K562 (cell line): ENCODE results near the gene SLC35A2. TPM values are rescaled to one million over a fixed set of nuclear protein-coding genes. Genes with fewer than 3 reads are reported as not detected.

Experiments used
- ATAC-seq: fragments of 200-7000 bp; cut with Tn5 transposase; 3 replicates; pipeline ENCODE4 v1.9.1; 2020; ENCODE audit warnings: moderate library complexity
- BruUV-seq: library from RNA; stranded (reverse); fragments of 400-500 nt; replicated peaks from 2 replicates; lab custom pipeline; 2021; lab: Mats Ljungman, UMichigan
- CTCF ChIA-PET: fragments of 300-600 bp; formaldehyde crosslinking; extraction: SDS; loops from one replicate; lab custom pipeline; 2021; ENCODE audit warnings: low intra/inter-chr PET ratio; lab: Yijun Ruan, JAX
- POLR2A ChIA-PET: fragments of 300-600, 350-650 bp; sonication (Branson Sonifier 250); formaldehyde crosslinking; extraction: SDS; loops from one replicate; lab custom pipeline; 2021; ENCODE audit warnings: antibody characterized with exemption, inconsistent platforms; lab: Yijun Ruan, JAX
- DNase-seq, 4 experiments: peaks; one replicate each; pipeline versions ENCODE4 v3.0.0 to v3.0.0-alpha.2; 2011 to 2018; ENCODE audit warnings: low spot score in 3 of 4, mixed read lengths in 3 of 4; ENCODE audit errors: extremely low read depth in 1 of 4
- FAIRE-seq: peaks from 2 replicates; lab custom pipeline; 2011; peaks lifted over from hg19 to GRCh38; lab: Jason Lieb, UNC
- H2AFZ ChIP-seq: 2 replicates; pipeline ENCODE4 v1.6.0; 2011; ENCODE audit warnings: low read depth, low read length, control low read depth, inconsistent platforms
- H3K27ac ChIP-seq: fragments of 200-600 bp; 3 replicates; pipeline ENCODE4 v1.8.0; 2011; ENCODE audit warnings: low read depth, mild to moderate bottlenecking, control low read depth, inconsistent platforms, low read length, moderate library complexity, mixed read lengths; ENCODE audit errors: extremely low read depth
- H3K27me3 ChIP-seq, 2 experiments: fragments of 300-600 bp in 1 of 2; 2 replicates in 1 of 2; 3 replicates in 1 of 2; pipeline versions ENCODE4 v1.6.0 to v1.8.0; 2011; ENCODE audit warnings: inconsistent platforms in 2 of 2, low read length in 2 of 2, mild to moderate bottlenecking in 1 of 2, mixed read lengths in 1 of 2, moderate library complexity in 1 of 2; ENCODE audit not compliant: control insufficient read depth in 2 of 2, insufficient read depth in 2 of 2
- H3K36me3 ChIP-seq: fragments of 300-600 bp; 3 replicates; pipeline ENCODE4 v1.8.0; 2011; ENCODE audit warnings: mild to moderate bottlenecking, low read length, inconsistent platforms; ENCODE audit not compliant: control insufficient read depth, insufficient read depth
- H3K4me1 ChIP-seq, 2 experiments: fragments of 200-600 bp in 1 of 2; replicated peaks in 1 of 2; 2 replicates in 1 of 2; 3 replicates in 1 of 2; pipeline versions ENCODE4 v1.5.1 to v1.8.0; 2011; ENCODE audit warnings: inconsistent platforms in 2 of 2, low read length in 2 of 2, mild to moderate bottlenecking in 1 of 2, mixed read lengths in 1 of 2, moderate library complexity in 1 of 2; ENCODE audit not compliant: control insufficient read depth in 2 of 2, insufficient read depth in 2 of 2
- H3K4me2 ChIP-seq: 2 replicates; pipeline ENCODE4 v1.6.1; 2011; ENCODE audit warnings: low read length, control low read depth, inconsistent platforms, mixed read lengths; ENCODE audit not compliant: insufficient read depth
- H3K4me3 ChIP-seq: fragments of 200-600 bp; sonication (generic), shearing (Covaris generic); 2 replicates; pipeline ENCODE4 v1.5.1; 2016; ENCODE audit warnings: control low read depth, inconsistent platforms
- H3K79me2 ChIP-seq: fragments of 200-600 bp; 3 replicates; pipeline ENCODE4 v1.8.0; 2011; ENCODE audit warnings: low read length, inconsistent platforms; ENCODE audit not compliant: control insufficient read depth, insufficient read depth
- H3K9ac ChIP-seq, 2 experiments: 2 replicates each; pipeline versions ENCODE4 v1.6.0 to v1.6.1; 2011; ENCODE audit warnings: low read depth in 2 of 2, low read length in 2 of 2, control low read depth in 1 of 2, inconsistent platforms in 1 of 2, mild to moderate bottlenecking in 1 of 2, mixed read lengths in 1 of 2; ENCODE audit not compliant: insufficient read depth in 1 of 2
- H3K9me1 ChIP-seq: one replicate; pipeline ENCODE4 v1.6.0; 2011; ENCODE audit warnings: inconsistent platforms, mild to moderate bottlenecking, low read length, moderate library complexity; ENCODE audit not compliant: control insufficient read depth, insufficient read depth
- H3K9me3 ChIP-seq: replicated peaks from 2 replicates; pipeline ENCODE4 v1.5.1; 2011; ENCODE audit warnings: low read depth, low read length, inconsistent platforms; ENCODE audit not compliant: control insufficient read depth, insufficient read depth
- H4K20me1 ChIP-seq: replicated peaks from 2 replicates; pipeline ENCODE4 v1.6.1; 2011; ENCODE audit warnings: low read length, inconsistent platforms, mixed read lengths; ENCODE audit not compliant: control insufficient read depth, insufficient read depth
- DNMT1 ChIP-seq: fragments of 450-650 bp; IDR thresholded peaks from 2 replicates; pipeline ENCODE4 v1.6.1; 2016; ENCODE audit warnings: antibody characterized with exemption, mild to moderate bottlenecking
- E2F8 ChIP-seq: fragments of 450-650 bp; IDR thresholded peaks from 2 replicates; pipeline ENCODE4 v1.7.1; 2018; ENCODE audit warnings: mild to moderate bottlenecking, low read depth; ENCODE audit not compliant: partially characterized antibody
- ETS2 ChIP-seq: IDR thresholded peaks from 2 replicates; pipeline ENCODE4 v1.6.1; 2016; ENCODE audit warnings: borderline replicate concordance, missing genetic modification characterization, mild to moderate bottlenecking, moderate library complexity, missing compliant biosample characterization; ENCODE audit not compliant: poor library complexity, severe bottlenecking
- NELFE ChIP-seq: IDR thresholded peaks from 2 replicates; pipeline ENCODE4 v1.6.1; 2011; ENCODE audit warnings: mild to moderate bottlenecking; ENCODE audit not compliant: insufficient read depth, insufficient read length
- PYGO2 ChIP-seq: fragments of 450-650 bp; IDR thresholded peaks from 2 replicates; pipeline ENCODE4 v1.6.1; 2016; ENCODE audit warnings: mild to moderate bottlenecking, missing genetic modification characterization, moderate library complexity, missing compliant biosample characterization
- ZNF175 ChIP-seq: fragments of 200-800 bp; sonication (Bioruptor generic); IDR thresholded peaks from 2 replicates; pipeline ENCODE4 v1.6.1; 2016; ENCODE audit warnings: low read depth, mild to moderate bottlenecking, missing genetic modification characterization, missing compliant biosample characterization
- WGBS: fragments of 100-300 bp; shearing (Covaris generic); methylation state at CpG from one replicate; pipeline ENCODE4 v1.1.6; 2016; ENCODE audit warnings: low coverage, mixed read lengths; ENCODE audit not compliant: insufficient coverage; ENCODE audit errors: missing lambda C conversion rate; 5-methylcytosine and 5-hydroxymethylcytosine counted together
- in situ Hi-C: fragments of 300-500 bp; cut with MboI; formaldehyde crosslinking; loops from 4 replicates; pipeline ENCODE4 v1.15.0; 2018; ENCODE audit warnings: inconsistent platforms, mixed read lengths
- intact Hi-C: fragments of 100-400 bp; cut with micrococcal nuclease; formaldehyde crosslinking; loops from 2 replicates; pipeline ENCODE4 v1.14.2; 2022
- polyA plus RNA-seq, 8 experiments: library from polyadenylated mRNA; depleted of rRNA in 4 of 8; stranded (reverse) in 5 of 8; unstranded in 3 of 8; fragments of >200 nt; fragmentation: Nextera tagmentation in 2 of 8; fragmentation: Illumina TruSeq in 1 of 8; extraction: Ambion mirVana in 2 of 8; extraction: Trizol in 1 of 8; gene quantifications; 2 replicates each; pipeline versions ENCODE4 v1.2.1 to v1.2.3, GENCODE V29; 2011 to 2014; ENCODE audit warnings: inconsistent platforms in 1 of 8, missing spikeins in 1 of 8
- total RNA-seq, 7 experiments: library from RNA; depleted of rRNA in 6 of 7; stranded (reverse); fragments of >200 nt in 6 of 7; fragmentation: Illumina TruSeq in 2 of 7; extraction: Trizol in 2 of 7; gene quantifications; 2 replicates each; pipeline versions ENCODE4 v1.2.1 to v1.2.3, GENCODE V29; 2011 to 2021; ENCODE audit warnings: low replicate concordance in 1 of 7
- TF ChIP-seq, protein P1 (sequence below): fragments of 250-450 bp; sonication (Bioruptor Pico); IDR thresholded peaks from 2 replicates; pipeline ENCODE4 v1.4.0; 2020; ENCODE audit warnings: borderline replicate concordance
- TF ChIP-seq, protein P2 (sequence below), 2 experiments: fragments of 250-450 bp in 1 of 2; fragments of 450-650 bp in 1 of 2; sonication (Bioruptor Pico) in 1 of 2; IDR thresholded peaks; 2 replicates each; pipeline versions ENCODE4 v1.6.1 to v1.8.0; 2016 to 2021; ENCODE audit warnings: mild to moderate bottlenecking in 2 of 2, moderate library complexity in 2 of 2, missing compliant biosample characterization in 1 of 2, missing genetic modification characterization in 1 of 2

The SLC35A2 gene
- total and polyA plus RNA-seq, 9 of the 15 experiments (the other 6 are each of a cell fraction or from before 2014, with no cell fraction given): 3.3 to 38.9 (median 20.0) TPM

- intact Hi-C loops: no loop called here
- ATAC-seq (no peak), DNase-seq (no peak), FAIRE-seq (no peak)
- Histone ChIP-seq H3K79me2 (peaks cover 43% of the 10 kb centered on the region), H3K27me3 (no peaks in the 10 kb centered on the region), H3K27ac (no peak overlapping the region; the same call in 2 of the 3 replicates), H3K36me3 (peaks cover 66% of the 10 kb centered on the region), H3K9ac (no peak overlapping the region), H3K4me2 (no peak overlapping the region), H3K9me3 (no peaks in the 10 kb centered on the region), H4K20me1 (no peaks in the 10 kb centered on the region), H3K4me1 (peaks cover 20 to 28% of the 10 kb centered on the region in 2 experiments), H3K9me1 (no peaks in the 10 kb centered on the region), H3K4me3 (no peak overlapping the region), H2AFZ (no peak overlapping the region)
- ChIA-PET CTCF (no interaction called here), POLR2A (no interaction called here)
- 100% methylated on average over 2 of the region's 2 CpGs for WGBS
- TF ChIP-seq NELFE (no peak), ETS2 (tag) (no peak), DNMT1 (no peak), PYGO2 (tag) (no peak), ZNF175 (CRISPR knock-in tag) (no peak), E2F8 (no peak)
- TF ChIP-seq, protein P1, sequence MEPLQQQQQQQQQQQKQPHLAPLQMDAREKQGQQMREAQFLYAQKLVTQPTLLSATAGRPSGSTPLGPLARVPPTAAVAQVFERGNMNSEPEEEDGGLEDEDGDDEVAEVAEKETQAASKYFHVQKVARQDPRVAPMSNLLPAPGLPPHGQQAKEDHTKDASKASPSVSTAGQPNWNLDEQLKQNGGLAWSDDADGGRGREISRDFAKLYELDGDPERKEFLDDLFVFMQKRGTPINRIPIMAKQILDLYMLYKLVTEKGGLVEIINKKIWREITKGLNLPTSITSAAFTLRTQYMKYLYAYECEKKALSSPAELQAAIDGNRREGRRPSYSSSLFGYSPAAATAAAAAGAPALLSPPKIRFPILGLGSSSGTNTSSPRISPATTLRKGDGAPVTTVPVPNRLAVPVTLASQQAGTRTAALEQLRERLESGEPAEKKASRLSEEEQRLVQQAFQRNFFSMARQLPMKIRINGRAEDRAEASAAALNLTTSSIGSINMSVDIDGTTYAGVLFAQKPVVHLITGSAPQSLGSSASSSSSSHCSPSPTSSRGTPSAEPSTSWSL (CRISPR knock-in tag): no peak
- TF ChIP-seq, protein P2, sequence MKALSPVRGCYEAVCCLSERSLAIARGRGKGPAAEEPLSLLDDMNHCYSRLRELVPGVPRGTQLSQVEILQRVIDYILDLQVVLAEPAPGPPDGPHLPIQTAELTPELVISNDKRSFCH (CRISPR knock-in tag; IDR thresholded peaks at IDR 0.05): no peak
- TF ChIP-seq, protein P2 (tag; IDR thresholded peaks at IDR 0.05): no peak
- BruUV-seq: no TSS peak
- in situ Hi-C loops: no loop called here
Observed at GRCh38 chrX:48933757-48934156, 22.3 kb upstream of the SLC35A2 start.
